ENCODE results near the gene ELOVL7. TPM values are rescaled to one million over a fixed set of nuclear protein-coding genes. Genes with fewer than 3 reads are reported as not detected.
"Not testable (repeated sequence)": the region's sequence is repeated elsewhere in the genome, so short reads cannot be mapped to it uniquely, and the experiment has no call there.

Gene ELOVL7
- total and polyA plus RNA-seq, 7 experiments from 2014 or later, result 0.29 to 2.2 (median 0.48) TPM; not detected in 4

DNA sequence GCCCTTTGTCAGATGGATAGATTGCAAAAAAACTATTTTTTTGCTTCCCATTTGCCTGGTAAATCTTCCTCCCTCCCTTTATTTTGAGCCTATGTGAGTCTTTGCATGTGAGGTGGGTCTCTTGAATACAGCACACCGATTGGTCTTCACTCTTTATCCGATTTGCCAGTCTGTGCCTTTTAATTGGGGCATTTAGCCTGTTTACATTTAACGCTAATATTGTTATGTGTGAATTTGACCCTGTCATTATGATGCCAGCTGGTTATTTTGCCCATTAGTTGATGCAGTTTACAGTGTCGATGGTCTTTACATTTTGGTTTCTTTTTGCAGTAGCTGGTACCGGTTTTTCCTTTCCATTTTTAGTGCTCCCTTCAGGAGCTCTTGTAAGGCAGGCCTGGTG lies 131.1 kb downstream of the ELOVL7 start:
- POLR2A ChIA-PET, result no interaction called here
- Mint-ChIP-seq H3K4me1 (peaks cover 0 to 1% (median 0%) of the 10 kb centered on the region in 7 donors), H3K9me3 (peaks cover 0 to 38% (median 8%) of the 10 kb centered on the region in 11 donors), H3K4me3 (no peak overlapping the region), H3K36me3 (peaks cover 0 to 11% (median 0%) of the 10 kb centered on the region in 5 donors), H3K27ac (no peak overlapping the region), H3K27me3 (peaks cover 9 to 30% (median 20%) of the 10 kb centered on the region in 5 donors)
- CTCF ChIA-PET, result no interaction called here
- intact Hi-C loops (cut with micrococcal nuclease), result no loop called here
- no peaks in the 10 kb centered on the region for H3K27me3 ChIP-seq (ENCODE audit: control insufficient read depth in 2 of 2, insufficient read depth in 2 of 2, low read length in 2 of 2)
- no peak for DNase-seq
- no peak overlapping the region for H3K27ac ChIP-seq (ENCODE audit: low read depth, low read length)
- H3K4me3 ChIP-seq (ENCODE audit: low read length), result no peak overlapping the region
- no peak for ATAC-seq
- H3K9me3 ChIP-seq (ENCODE audit: control insufficient read depth in 2 of 3, low read length in 3 of 3), result no peaks in the 10 kb centered on the region
- no peaks in the 10 kb centered on the region for H3K36me3 ChIP-seq (ENCODE audit: control insufficient read depth in 2 of 3, insufficient read depth in 3 of 3, low read length in 3 of 3)
- H3K4me1 ChIP-seq (ENCODE audit: control insufficient read depth in 2 of 2, insufficient read depth in 2 of 2, low read length in 2 of 2), result no peaks in the 10 kb centered on the region

DNA sequence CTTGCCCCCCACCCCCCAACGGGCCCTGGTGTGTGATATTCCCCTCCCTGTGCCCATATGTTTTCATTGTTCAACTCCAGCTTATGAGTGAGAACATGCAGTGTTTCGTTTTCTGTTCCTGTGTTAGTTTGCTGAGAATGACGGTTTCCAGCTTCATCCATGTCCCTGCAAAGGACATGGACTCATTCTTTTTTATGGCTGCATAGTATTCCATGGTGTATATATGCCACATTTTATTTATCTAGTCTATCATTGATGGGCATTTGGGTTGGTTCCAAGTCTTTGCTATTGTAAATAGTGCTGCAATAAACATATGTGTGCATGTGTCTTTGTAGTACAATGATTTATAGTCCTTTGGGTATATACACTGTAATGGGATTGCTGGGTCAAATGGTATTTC lies 132.2 kb downstream of the ELOVL7 start:
- H3K4me1 ChIP-seq (ENCODE audit: control insufficient read depth in 2 of 2, insufficient read depth in 2 of 2, low read length in 2 of 2); DNase-seq; H3K36me3 ChIP-seq (ENCODE audit: control insufficient read depth in 2 of 3, insufficient read depth in 3 of 3, low read length in 3 of 3); H3K9me3 ChIP-seq (ENCODE audit: control insufficient read depth in 2 of 3, low read length in 3 of 3); ATAC-seq; H3K27me3 ChIP-seq (ENCODE audit: control insufficient read depth in 2 of 2, insufficient read depth in 2 of 2, low read length in 2 of 2); H3K4me1 Mint-ChIP-seq; intact Hi-C loops (cut with micrococcal nuclease); H3K27ac ChIP-seq (ENCODE audit: low read depth, low read length); POLR2A ChIA-PET; H3K4me3 ChIP-seq (ENCODE audit: low read length); H3K27ac Mint-ChIP-seq; H3K4me3 Mint-ChIP-seq: not testable (repeated sequence)
- peaks cover 0 to 11% (median 0%) of the 10 kb centered on the region in 5 donors for H3K36me3 Mint-ChIP-seq
- H3K27me3 Mint-ChIP-seq, result peaks cover 10 to 25% (median 18%) of the 10 kb centered on the region in 5 donors
- H3K9me3 Mint-ChIP-seq, result peaks cover 0 to 30% (median 8%) of the 10 kb centered on the region in 11 donors
- CTCF ChIA-PET, result interaction anchor here (0.7 kb wide), 1 partner anchor 817 kb away, joined by 3 read pairs; no protein-coding TSS in a partner anchor

DNA sequence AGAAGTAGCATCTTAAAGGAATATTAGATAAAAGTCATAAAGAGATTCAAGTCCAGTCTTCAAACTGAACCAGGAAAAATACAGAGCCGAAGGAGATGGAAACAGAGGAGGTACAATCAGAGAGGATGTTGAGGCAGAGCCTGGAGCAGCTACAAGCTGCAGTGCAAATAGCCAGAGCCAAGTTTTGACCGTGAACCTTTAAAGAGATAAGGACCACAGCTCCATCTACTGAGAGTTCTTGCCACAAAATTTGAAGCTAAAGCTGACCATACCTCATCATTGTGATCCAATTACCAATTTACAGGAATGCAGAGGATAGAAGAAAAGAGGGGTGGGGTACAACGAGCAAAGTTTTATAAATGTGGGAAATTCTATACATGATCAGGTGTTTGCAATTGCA lies 133.7 kb downstream of the ELOVL7 start:
- no peak overlapping the region for H3K4me3 ChIP-seq (ENCODE audit: low read length)
- CTCF ChIA-PET, result interaction anchor here (0.7 kb wide), 1 partner anchor 8 kb away, joined by 4 read pairs; no protein-coding TSS in a partner anchor
- H3K27me3 ChIP-seq (ENCODE audit: control insufficient read depth in 2 of 2, insufficient read depth in 2 of 2, low read length in 2 of 2), result no peaks in the 10 kb centered on the region
- peaks cover 0 to 11% (median 0%) of the 10 kb centered on the region in 5 donors for H3K36me3 Mint-ChIP-seq
- H3K27ac ChIP-seq (ENCODE audit: low read depth, low read length), result no peak overlapping the region
- intact Hi-C loops (cut with micrococcal nuclease), result no loop called here
- peaks cover 8 to 19% (median 15%) of the 10 kb centered on the region in 5 donors for H3K27me3 Mint-ChIP-seq
- no peaks in the 10 kb centered on the region for H3K36me3 ChIP-seq (ENCODE audit: control insufficient read depth in 2 of 3, insufficient read depth in 3 of 3, low read length in 3 of 3)
- ATAC-seq, result no peak
- H3K4me1 Mint-ChIP-seq, result peaks cover 0 to 1% (median 0%) of the 10 kb centered on the region in 7 donors
- H3K9me3 Mint-ChIP-seq, result peaks cover 0 to 22% (median 8%) of the 10 kb centered on the region in 11 donors
- no peaks in the 10 kb centered on the region for H3K9me3 ChIP-seq (ENCODE audit: control insufficient read depth in 2 of 3, low read length in 3 of 3)
- H3K27ac Mint-ChIP-seq, result no peak overlapping the region
- no peak overlapping the region for H3K4me3 Mint-ChIP-seq
- POLR2A ChIA-PET, result no interaction called here
- no peaks in the 10 kb centered on the region for H3K4me1 ChIP-seq (ENCODE audit: control insufficient read depth in 2 of 2, insufficient read depth in 2 of 2, low read length in 2 of 2)
- no peak for DNase-seq

GRCh38 chr5:60705144-60705543 lies 138.9 kb downstream of the ELOVL7 start:
- H3K4me3 ChIP-seq (ENCODE audit: low read length), result no peak overlapping the region

GRCh38 chr5:60703944-60704343 lies 140.1 kb downstream of the ELOVL7 start:
- Mint-ChIP-seq H3K27me3 (peaks cover 0 to 43% (median 0%) of the 10 kb centered on the region in 5 donors), H3K27ac (no peak overlapping the region), H3K4me3 (no peak overlapping the region), H3K36me3 (no peaks in the 10 kb centered on the region), H3K9me3 (no peaks in the 10 kb centered on the region), H3K4me1 (peaks cover 6 to 18% (median 14%) of the 10 kb centered on the region in 7 donors)
- Histone ChIP-seq H3K9me3 (ENCODE audit: control insufficient read depth in 2 of 3, low read length in 3 of 3) (no peaks in the 10 kb centered on the region), H3K4me3 (ENCODE audit: low read length) (no peak overlapping the region), H3K36me3 (ENCODE audit: control insufficient read depth in 2 of 3, insufficient read depth in 3 of 3, low read length in 3 of 3) (peaks cover 0 to 4% (median 0%) of the 10 kb centered on the region in 3 experiments), H3K27me3 (ENCODE audit: control insufficient read depth in 2 of 2, insufficient read depth in 2 of 2, low read length in 2 of 2) (no peaks in the 10 kb centered on the region), H3K27ac (ENCODE audit: low read depth, low read length) (no peak overlapping the region), H3K4me1 (ENCODE audit: control insufficient read depth in 2 of 2, insufficient read depth in 2 of 2, low read length in 2 of 2) (peaks cover 0 to 8% of the 10 kb centered on the region in 2 donors)
- intact Hi-C loops (cut with micrococcal nuclease), result loop anchor here (5.0 to 10.0 kb wide), 2 partner anchors 461 to 703 kb away; partner anchors contain the start of gene SMIM15 (in 1 of the 2)
- ChIA-PET POLR2A (no interaction called here), CTCF (no interaction called here)
- ATAC-seq (no peak), DNase-seq (no peak)

More at GRCh38 chr5:60705144-60705543, 138.9 kb downstream of the ELOVL7 start:
- CTCF ChIA-PET, result no interaction called here
- no peak overlapping the region for H3K27ac ChIP-seq (ENCODE audit: low read depth, low read length)
- no peak for DNase-seq
- intact Hi-C loops (cut with micrococcal nuclease), result loop anchor here in 1 of 2 donors (10.0 kb wide), 1 partner anchor 460 kb away; the partner anchor contains the start of gene SMIM15
- no peaks in the 10 kb centered on the region for H3K36me3 Mint-ChIP-seq
- ATAC-seq, result no peak
- H3K27ac Mint-ChIP-seq, result no peak overlapping the region
- no peaks in the 10 kb centered on the region for H3K9me3 Mint-ChIP-seq
- POLR2A ChIA-PET, result no interaction called here
- H3K27me3 Mint-ChIP-seq, result peaks cover 0 to 43% (median 0%) of the 10 kb centered on the region in 5 donors
- H3K4me1 Mint-ChIP-seq, result peaks cover 3 to 15% (median 10%) of the 10 kb centered on the region in 7 donors
- no peaks in the 10 kb centered on the region for H3K27me3 ChIP-seq (ENCODE audit: control insufficient read depth in 2 of 2, insufficient read depth in 2 of 2, low read length in 2 of 2)
- H3K36me3 ChIP-seq (ENCODE audit: control insufficient read depth in 2 of 3, insufficient read depth in 3 of 3, low read length in 3 of 3), result peaks cover 0 to 3% (median 0%) of the 10 kb centered on the region in 3 experiments
- no peak overlapping the region for H3K4me3 Mint-ChIP-seq
- H3K9me3 ChIP-seq (ENCODE audit: control insufficient read depth in 2 of 3, low read length in 3 of 3), result no peaks in the 10 kb centered on the region
- peaks cover 0 to 8% of the 10 kb centered on the region in 2 donors for H3K4me1 ChIP-seq (ENCODE audit: control insufficient read depth in 2 of 2, insufficient read depth in 2 of 2, low read length in 2 of 2)

Other genes starting within 250 kb of the ELOVL7 start
- 10 to 100 TPM in 1 of 5 experiments, under 1 TPM in 3, not detected in 1; 0.24 to 24.0 (median 0.31) TPM for gene DEPDC1B, start 144.1 kb downstream of the ELOVL7 start, total RNA-seq
- gene DEPDC1B, start 144.1 kb downstream of the ELOVL7 start, polyA plus RNA-seq, result not detected
- gene ERCC8, start 100.8 kb upstream of the ELOVL7 start, total RNA-seq, result 1 to 10 TPM; 4.9 to 9.0 (median 8.0) TPM
- 10 to 100 TPM; 10.6 to 19.6 TPM for gene ERCC8, start 100.8 kb upstream of the ELOVL7 start, polyA plus RNA-seq
- gene NDUFAF2, start 100.9 kb upstream of the ELOVL7 start, total RNA-seq, result 10 to 100 TPM in 4 of 5 experiments, 1 to 10 TPM in 1; 7.0 to 19.4 (median 11.3) TPM
- 10 to 100 TPM; 18.3 to 34.7 TPM for gene NDUFAF2, start 100.9 kb upstream of the ELOVL7 start, polyA plus RNA-seq

Measured in naive thymus-derived CD4-positive, alpha-beta T cell (primary cell).